Activated CD8-positive, alpha-beta memory T cell treated with anti-CD3 and anti-CD28 coated beads for 48 hours (primary cell): ENCODE data around the gene SLC37A3.
"Not testable (repeated sequence)": the region's sequence is repeated elsewhere in the genome, so short reads cannot be mapped to it uniquely, and the experiment has no call there.

ENCODE experiments used
- DNase-seq, 3 experiments: peaks; one replicate each; pipeline ENCODE4 v3.0.0-alpha.2; 2020; ENCODE audit warnings: low read depth in 2 of 3, low spot score in 2 of 3

Gene SLC37A3

GRCh38 chr7:140315498-140316164 lies 82.7 kb downstream of the SLC37A3 start:
- no peak for DNase-seq

- no peak for DNase-seq
Measured at GRCh38 chr7:140314573-140315480, 83.5 kb downstream of the SLC37A3 start.

- no peak for DNase-seq
Measured at GRCh38 chr7:140312141-140312846, 86.0 kb downstream of the SLC37A3 start.

- DNase-seq: not testable (repeated sequence)
Measured at GRCh38 chr7:140311128-140311527, 87.2 kb downstream of the SLC37A3 start.

GRCh38 chr7:140310337-140311002 lies 87.9 kb downstream of the SLC37A3 start:
- no peak for DNase-seq

- DNase-seq: no peak
Measured at GRCh38 chr7:140308060-140308459, 90.3 kb downstream of the SLC37A3 start.

GRCh38 chr7:140304191-140304799 lies 94.0 kb downstream of the SLC37A3 start:
- no peak for DNase-seq

- DNase-seq: no peak
Measured at GRCh38 chr7:140300243-140301136, 97.8 kb downstream of the SLC37A3 start.

- no peak for DNase-seq
Measured at GRCh38 chr7:140298213-140298612, 100.1 kb downstream of the SLC37A3 start.

GRCh38 chr7:140297192-140297591 lies 101.1 kb downstream of the SLC37A3 start:
- DNase-seq: no peak

GRCh38 chr7:140295224-140295738 lies 103.0 kb downstream of the SLC37A3 start:
- no peak for DNase-seq

- DNase-seq: no peak
Measured at GRCh38 chr7:140294454-140294853, 103.9 kb downstream of the SLC37A3 start.

GRCh38 chr7:140292438-140292837 lies 105.9 kb downstream of the SLC37A3 start:
- no peak for DNase-seq

GRCh38 chr7:140289804-140290203 lies 108.5 kb downstream of the SLC37A3 start:
- DNase-seq: no peak

- no peak for DNase-seq
Measured at GRCh38 chr7:140287988-140288387, 110.3 kb downstream of the SLC37A3 start.

GRCh38 chr7:140285938-140286337 lies 112.4 kb downstream of the SLC37A3 start:
- DNase-seq: no peak

GRCh38 chr7:140284062-140284461 lies 114.3 kb downstream of the SLC37A3 start:
- DNase-seq: no peak
